ENCODE results near the gene FBRSL1. TPM values are rescaled to one million over a fixed set of nuclear protein-coding genes. Genes with fewer than 3 reads are reported as not detected.

The FBRSL1 gene
- total RNA-seq, 1 experiment from 2014 or later, result 119 TPM

DNA sequence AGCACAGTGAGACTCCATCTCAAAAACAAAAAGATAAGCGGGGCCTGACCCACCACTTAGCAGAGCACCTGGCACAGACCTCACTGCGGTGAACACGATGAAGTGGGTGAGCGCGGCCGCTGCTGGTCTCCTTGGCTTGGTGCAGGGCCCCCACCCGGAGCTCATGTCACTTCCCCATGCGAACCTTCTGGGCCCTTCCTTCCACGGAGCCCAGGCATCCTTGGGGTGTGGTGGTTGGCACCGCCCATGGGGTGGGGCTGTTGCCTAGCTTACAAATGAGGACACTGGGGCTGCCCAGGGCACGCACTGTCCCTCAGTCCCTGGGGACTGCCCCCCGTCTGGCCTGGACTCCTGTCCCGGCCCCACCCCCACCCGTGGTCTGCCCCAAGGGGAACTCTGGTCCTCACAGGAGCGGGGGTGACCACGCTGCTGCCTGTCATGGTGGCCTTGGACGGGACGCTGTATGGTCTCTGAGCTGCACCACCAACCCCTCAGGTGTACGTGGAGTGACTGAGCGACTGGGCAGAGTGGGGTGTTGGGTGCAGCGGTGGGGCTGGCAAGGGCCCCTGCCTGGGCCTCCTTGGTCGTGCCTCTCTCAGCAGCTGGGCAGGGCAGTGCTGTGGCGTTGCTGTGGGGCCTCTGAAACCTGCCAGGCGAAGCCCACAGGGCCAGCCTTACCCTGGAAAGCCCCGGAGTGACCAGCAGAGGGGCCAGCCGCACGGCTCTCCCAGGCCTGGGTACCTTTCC is 15.3 kb downstream of the FBRSL1 start:
- intact Hi-C loops (cut with micrococcal nuclease; ENCODE audit: unreplicated experiment), result no loop called here
- peaks cover 15% of the 10 kb centered on the region for H3K4me1 Mint-ChIP-seq (ENCODE audit: low read depth, unreplicated experiment)
- no peak overlapping the region for H3K27ac Mint-ChIP-seq (ENCODE audit: unreplicated experiment)
- H3K4me3 Mint-ChIP-seq (ENCODE audit: low read depth, unreplicated experiment), result no peak overlapping the region
- no peak for DNase-seq
- TF ChIP-seq, protein P1, sequence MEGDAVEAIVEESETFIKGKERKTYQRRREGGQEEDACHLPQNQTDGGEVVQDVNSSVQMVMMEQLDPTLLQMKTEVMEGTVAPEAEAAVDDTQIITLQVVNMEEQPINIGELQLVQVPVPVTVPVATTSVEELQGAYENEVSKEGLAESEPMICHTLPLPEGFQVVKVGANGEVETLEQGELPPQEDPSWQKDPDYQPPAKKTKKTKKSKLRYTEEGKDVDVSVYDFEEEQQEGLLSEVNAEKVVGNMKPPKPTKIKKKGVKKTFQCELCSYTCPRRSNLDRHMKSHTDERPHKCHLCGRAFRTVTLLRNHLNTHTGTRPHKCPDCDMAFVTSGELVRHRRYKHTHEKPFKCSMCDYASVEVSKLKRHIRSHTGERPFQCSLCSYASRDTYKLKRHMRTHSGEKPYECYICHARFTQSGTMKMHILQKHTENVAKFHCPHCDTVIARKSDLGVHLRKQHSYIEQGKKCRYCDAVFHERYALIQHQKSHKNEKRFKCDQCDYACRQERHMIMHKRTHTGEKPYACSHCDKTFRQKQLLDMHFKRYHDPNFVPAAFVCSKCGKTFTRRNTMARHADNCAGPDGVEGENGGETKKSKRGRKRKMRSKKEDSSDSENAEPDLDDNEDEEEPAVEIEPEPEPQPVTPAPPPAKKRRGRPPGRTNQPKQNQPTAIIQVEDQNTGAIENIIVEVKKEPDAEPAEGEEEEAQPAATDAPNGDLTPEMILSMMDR (IDR thresholded peaks at IDR 0.05; ENCODE audit: unreplicated experiment), result no peak
- no TSS peak for BruUV-seq (replicated peaks)
- CTCF ChIA-PET, result interaction anchor here (0.5 to 1.3 kb wide), 2 partner anchors 18 to 228 kb away, joined by 3 read pairs; no protein-coding TSS in a partner anchor
- H3K36me3 Mint-ChIP-seq (ENCODE audit: insufficient read depth, unreplicated experiment), result peaks cover 16% of the 10 kb centered on the region
- H3K27me3 Mint-ChIP-seq (ENCODE audit: unreplicated experiment), result no peaks in the 10 kb centered on the region
- H3K9me3 Mint-ChIP-seq (ENCODE audit: low read depth, unreplicated experiment), result no peaks in the 10 kb centered on the region

DNA sequence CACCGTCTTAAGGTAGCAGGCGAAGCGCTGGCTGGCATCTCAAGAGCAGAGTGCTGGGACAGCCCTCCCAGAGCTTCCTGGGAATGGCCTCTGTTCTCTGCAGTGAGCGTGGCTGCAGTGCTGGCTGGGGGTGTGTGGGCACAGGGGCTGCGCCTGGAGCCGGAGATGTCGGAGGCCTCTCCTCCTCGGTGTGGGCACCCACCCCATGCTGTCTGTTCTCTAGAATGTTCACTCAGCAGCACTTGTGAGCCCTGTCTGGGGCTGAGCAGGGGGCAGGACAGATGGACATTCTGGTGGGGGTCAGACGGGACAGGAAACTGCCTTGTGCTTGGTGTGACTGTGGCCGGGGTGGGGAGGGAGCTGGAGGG is 15.9 kb downstream of the FBRSL1 start:
- CTCF ChIA-PET, result no interaction called here
- BruUV-seq (replicated peaks), result no TSS peak
- intact Hi-C loops (cut with micrococcal nuclease; ENCODE audit: unreplicated experiment), result no loop called here
- Mint-ChIP-seq H3K9me3 (ENCODE audit: low read depth, unreplicated experiment) (no peaks in the 10 kb centered on the region), H3K27me3 (ENCODE audit: unreplicated experiment) (no peaks in the 10 kb centered on the region), H3K27ac (ENCODE audit: unreplicated experiment) (no peak overlapping the region), H3K36me3 (ENCODE audit: insufficient read depth, unreplicated experiment) (peaks cover 16% of the 10 kb centered on the region), H3K4me1 (ENCODE audit: low read depth, unreplicated experiment) (peaks cover 15% of the 10 kb centered on the region), H3K4me3 (ENCODE audit: low read depth, unreplicated experiment) (no peak overlapping the region)
- no peak for DNase-seq
- TF ChIP-seq, protein P1 (IDR thresholded peaks at IDR 0.05; ENCODE audit: unreplicated experiment), result no peak

DNA sequence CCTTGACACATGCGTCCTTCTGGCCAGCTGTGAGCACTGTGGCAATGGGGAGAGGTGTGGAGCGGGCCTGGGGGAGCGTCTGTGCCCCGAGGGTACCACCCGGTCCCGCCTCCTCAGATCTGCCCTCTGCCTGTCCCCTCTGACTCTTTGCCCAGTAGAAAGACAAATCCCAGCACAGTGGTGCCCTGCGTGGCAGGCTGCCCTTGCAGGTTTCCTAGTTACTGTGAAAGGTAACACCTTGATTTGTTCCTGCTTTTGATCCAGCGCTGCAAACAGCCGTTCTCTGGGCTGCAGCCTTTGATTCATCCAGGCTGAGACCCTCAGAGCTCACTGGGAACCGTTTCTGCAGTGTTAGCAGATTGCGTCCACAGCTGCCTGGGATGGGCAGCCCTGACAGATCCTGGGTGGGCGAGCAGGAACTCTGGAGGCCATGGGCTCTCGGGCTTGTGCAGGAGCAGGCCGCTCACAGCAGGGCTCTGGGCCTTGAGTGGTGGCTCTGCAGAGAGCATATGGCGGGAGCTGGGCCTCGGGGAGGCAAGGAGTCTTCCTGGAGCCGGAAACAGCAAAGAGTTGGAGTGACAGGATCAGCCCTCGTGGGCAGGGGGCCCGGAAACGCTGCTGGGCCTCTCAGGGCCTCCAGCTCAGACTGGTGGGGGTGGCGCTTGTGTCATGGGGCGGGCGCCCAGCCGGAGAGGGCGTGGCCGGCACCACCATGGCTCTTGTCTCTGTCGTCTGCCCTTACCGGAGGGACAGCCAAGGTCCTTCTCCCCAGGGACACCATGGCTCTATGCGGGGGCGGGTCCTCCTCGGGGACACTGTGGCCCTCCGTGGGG is 16.6 kb downstream of the FBRSL1 start:
- CTCF ChIA-PET, result no interaction called here
- no TSS peak for BruUV-seq (replicated peaks)
- Mint-ChIP-seq H3K9me3 (ENCODE audit: low read depth, unreplicated experiment) (no peaks in the 10 kb centered on the region), H3K4me1 (ENCODE audit: low read depth, unreplicated experiment) (peaks cover 15% of the 10 kb centered on the region), H3K27me3 (ENCODE audit: unreplicated experiment) (no peaks in the 10 kb centered on the region), H3K4me3 (ENCODE audit: low read depth, unreplicated experiment) (no peak overlapping the region), H3K36me3 (ENCODE audit: insufficient read depth, unreplicated experiment) (peaks cover 16% of the 10 kb centered on the region), H3K27ac (ENCODE audit: unreplicated experiment) (no peak overlapping the region)
- intact Hi-C loops (cut with micrococcal nuclease; ENCODE audit: unreplicated experiment), result no loop called here
- DNase-seq, result no peak
- TF ChIP-seq, protein P1 (IDR thresholded peaks at IDR 0.05; ENCODE audit: unreplicated experiment), result no peak

DNA sequence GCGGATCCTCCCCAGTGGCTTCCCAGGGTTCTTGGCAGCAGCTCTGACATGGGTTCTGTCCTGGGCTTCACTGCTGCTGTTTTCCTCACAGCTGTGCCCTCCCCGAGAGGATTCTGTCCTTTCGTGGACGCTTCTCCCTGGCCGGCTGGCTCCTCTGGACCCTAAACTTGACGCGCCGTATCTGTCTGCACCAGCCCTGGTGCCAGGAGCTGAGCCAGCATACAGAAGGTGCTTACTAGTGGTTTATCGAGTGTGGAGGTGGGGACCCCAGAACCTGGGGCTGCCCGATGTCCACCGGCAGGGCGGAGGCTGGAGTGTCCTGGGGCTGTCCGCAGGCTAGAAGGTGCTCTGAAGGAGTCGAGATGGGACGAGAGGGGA is 17.2 kb downstream of the FBRSL1 start:
- CTCF ChIA-PET, result no interaction called here
- no peak for DNase-seq
- H3K4me1 Mint-ChIP-seq (ENCODE audit: low read depth, unreplicated experiment), result peaks cover 15% of the 10 kb centered on the region
- no peaks in the 10 kb centered on the region for H3K27me3 Mint-ChIP-seq (ENCODE audit: unreplicated experiment)
- TF ChIP-seq, protein P1 (IDR thresholded peaks at IDR 0.05; ENCODE audit: unreplicated experiment), result no peak
- no peak overlapping the region for H3K4me3 Mint-ChIP-seq (ENCODE audit: low read depth, unreplicated experiment)
- BruUV-seq (replicated peaks), result no TSS peak
- H3K9me3 Mint-ChIP-seq (ENCODE audit: low read depth, unreplicated experiment), result no peaks in the 10 kb centered on the region
- no peak overlapping the region for H3K27ac Mint-ChIP-seq (ENCODE audit: unreplicated experiment)
- intact Hi-C loops (cut with micrococcal nuclease; ENCODE audit: unreplicated experiment), result no loop called here
- H3K36me3 Mint-ChIP-seq (ENCODE audit: insufficient read depth, unreplicated experiment), result peaks cover 16% of the 10 kb centered on the region
